CMK (cell line): ENCODE data around the gene DIP2C.
"Not testable (repeated sequence)": the region's sequence is repeated elsewhere in the genome, so short reads cannot be mapped to it uniquely, and the experiment has no call there.

ENCODE experiments used
- DNase-seq: peaks from one replicate; pipeline ENCODE4 v3.0.0-alpha.2; 2010; ENCODE audit warnings: low read depth

The DIP2C gene

GRCh38 chr10:697097-697875 lies 7.8 kb upstream of the DIP2C start:
- no peak for DNase-seq

GRCh38 chr10:695396-695795 lies 5.9 kb upstream of the DIP2C start:
- DNase-seq: no peak

GRCh38 chr10:693506-693905 lies 4.0 kb upstream of the DIP2C start:
- DNase-seq: no peak

GRCh38 chr10:692682-693351 lies 3.3 kb upstream of the DIP2C start:
- no peak for DNase-seq

GRCh38 chr10:691216-691615 lies 1.7 kb upstream of the DIP2C start:
- no peak for DNase-seq

- no peak for DNase-seq
Observed at GRCh38 chr10:690372-691161, 1.1 kb upstream of the DIP2C start.

GRCh38 chr10:689121-689451 lies 382 bp downstream of the DIP2C start:
- DNase-seq: no peak

- DNase-seq: no peak
Observed at GRCh38 chr10:688312-689120, 952 bp downstream of the DIP2C start.

- no peak for DNase-seq
Observed at GRCh38 chr10:687583-688311, 1.7 kb downstream of the DIP2C start.

- no peak for DNase-seq
Observed at GRCh38 chr10:686155-686931, 3.1 kb downstream of the DIP2C start.

- DNase-seq: no peak
Observed at GRCh38 chr10:685613-686012, 3.9 kb downstream of the DIP2C start.

- DNase-seq: no peak
Observed at GRCh38 chr10:683448-684071, 5.9 kb downstream of the DIP2C start.

GRCh38 chr10:682931-683447 lies 6.5 kb downstream of the DIP2C start:
- no peak for DNase-seq

- DNase-seq: no peak
Observed at GRCh38 chr10:681670-682318, 7.7 kb downstream of the DIP2C start.

- DNase-seq: no peak
Observed at GRCh38 chr10:680745-681144, 8.7 kb downstream of the DIP2C start.

GRCh38 chr10:680146-680545 lies 9.3 kb downstream of the DIP2C start:
- DNase-seq: no peak

GRCh38 chr10:679556-679955 lies 9.9 kb downstream of the DIP2C start:
- no peak for DNase-seq

GRCh38 chr10:678662-679005 lies 10.8 kb downstream of the DIP2C start:
- not testable (repeated sequence) for DNase-seq
